EH (cell line): ENCODE measurements around the gene MIS18A.

Experiments used
- DNase-seq: peaks from one replicate; pipeline ENCODE4 v3.0.0-alpha.2; 2015; ENCODE audit warnings: low read depth

Gene MIS18A

DNA sequence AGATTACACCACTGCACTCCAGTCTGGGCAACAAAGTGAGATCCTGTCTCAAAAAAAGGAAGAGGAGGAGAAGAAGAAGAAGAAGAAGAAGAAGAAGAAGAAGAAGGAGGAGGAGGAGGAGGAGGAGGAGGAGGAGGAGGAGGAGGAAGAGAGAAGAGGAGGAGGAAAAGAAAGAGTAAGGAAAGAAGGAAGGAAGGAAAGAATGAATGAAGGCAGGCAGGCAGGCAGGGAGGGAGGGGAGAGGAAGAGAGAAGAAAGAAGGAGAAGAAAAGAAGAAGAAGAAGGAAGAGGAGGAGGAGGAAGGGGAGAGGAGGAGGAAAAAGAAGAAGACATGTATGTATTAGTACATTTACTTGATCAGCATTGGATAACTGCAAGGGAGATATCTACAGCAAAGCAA lies 26.7 kb downstream of the MIS18A start:
- DNase-seq = no peak

DNA sequence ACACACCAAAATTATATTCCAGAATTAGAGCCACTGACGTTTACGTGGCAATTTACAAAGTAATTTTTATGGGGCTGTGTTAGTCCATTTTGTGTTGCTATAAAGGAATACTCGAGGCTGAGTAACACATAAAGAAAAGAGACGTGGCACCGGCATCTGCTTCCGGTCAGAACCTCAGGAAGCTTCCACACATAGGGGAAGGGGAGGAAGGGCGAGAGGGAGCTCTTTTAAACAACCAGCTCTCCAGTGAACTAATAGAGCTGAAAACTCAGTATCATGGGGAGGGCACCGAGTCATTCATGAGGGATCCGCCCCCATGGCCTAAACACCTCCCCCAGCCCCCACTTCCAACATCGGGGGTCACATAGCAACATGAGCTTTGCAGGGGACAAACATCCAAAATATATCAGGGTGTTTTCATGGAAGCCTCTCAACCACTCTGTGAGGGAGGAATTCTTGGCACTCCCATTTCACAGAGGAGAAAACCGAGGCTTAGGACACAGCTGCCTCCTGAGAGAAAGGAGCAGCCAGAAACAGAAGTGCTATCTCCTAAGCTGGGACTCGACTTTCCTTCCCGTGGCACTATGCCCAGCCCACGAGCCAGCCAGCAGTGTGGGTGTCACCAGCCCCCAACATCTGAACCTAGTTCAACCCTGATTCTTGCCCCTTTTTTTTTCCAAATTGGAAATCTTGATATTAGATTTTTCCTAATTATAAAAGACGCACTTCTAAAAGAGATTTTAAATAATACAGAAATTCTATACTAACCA lies 29.2 kb downstream of the MIS18A start:
- DNase-seq = no peak

DNA sequence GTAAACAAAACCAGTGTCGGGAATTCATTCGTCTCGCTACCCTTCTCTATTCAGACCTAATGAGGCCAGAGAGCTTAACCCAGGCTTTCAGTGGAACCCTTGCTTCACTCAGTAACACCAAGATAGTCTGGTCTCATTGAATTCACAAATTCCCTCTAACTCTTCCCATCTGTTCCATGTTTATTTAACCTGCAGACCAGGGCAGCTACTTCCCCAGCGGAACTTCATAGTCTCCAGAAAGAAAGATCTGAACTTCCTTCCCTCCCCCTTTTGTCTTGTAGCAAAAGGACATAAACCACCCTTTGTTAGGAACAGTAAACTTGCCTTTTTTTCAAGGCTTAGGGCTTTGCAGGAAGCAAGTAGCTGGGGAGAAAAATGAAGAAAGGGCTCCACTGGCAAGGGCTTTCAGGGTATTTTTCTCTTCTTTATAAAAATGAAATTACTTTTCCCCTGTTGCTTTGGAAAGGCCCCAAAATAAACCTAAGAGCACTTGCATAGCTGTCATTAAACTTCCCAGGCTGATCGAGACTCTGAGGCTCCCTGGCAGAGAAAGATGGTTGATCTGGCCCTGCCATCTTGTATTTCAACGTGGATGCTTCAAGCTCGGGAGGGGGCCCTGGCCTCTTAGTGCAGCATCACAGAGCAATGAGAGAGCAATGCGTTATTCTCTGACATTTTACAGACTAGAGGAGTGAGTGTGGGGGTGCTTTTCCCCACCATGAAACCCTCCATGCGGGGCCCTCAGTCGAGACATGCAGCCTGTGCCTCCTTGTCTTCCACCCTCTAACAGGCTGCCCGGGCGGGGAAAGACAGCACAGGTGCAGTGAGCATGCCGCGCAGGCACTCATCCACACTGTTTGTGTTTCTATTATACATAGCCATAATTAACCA lies 30.0 kb downstream of the MIS18A start:
- DNase-seq = peak; percentile 16

DNA sequence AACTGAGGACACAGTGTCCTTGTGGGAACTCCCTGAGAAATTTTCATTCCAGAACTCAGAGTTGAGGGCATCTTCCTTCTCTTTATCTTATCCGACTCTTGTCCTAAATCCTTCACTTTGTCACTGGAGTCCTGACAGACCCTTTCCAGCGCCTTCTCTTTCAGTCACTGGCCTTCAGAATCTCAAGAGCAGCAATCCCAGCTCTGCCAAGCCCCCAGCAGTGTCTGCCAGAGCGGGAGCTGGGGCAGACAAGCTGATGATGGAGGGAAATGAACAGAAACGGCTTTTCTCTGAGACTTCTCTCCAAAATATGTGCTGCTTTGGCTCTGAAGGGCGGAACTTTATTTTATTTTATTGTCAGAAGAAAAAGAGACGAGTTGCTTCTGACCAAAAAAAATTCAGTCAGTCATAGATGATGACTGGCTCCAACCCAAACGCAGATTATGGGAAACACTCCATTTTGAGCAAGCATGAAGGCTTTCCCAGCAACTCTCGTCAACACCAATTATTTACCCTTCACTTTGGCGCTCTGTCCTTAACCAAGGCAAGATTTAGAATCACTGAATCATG lies 32.2 kb downstream of the MIS18A start:
- no peak for DNase-seq

DNA sequence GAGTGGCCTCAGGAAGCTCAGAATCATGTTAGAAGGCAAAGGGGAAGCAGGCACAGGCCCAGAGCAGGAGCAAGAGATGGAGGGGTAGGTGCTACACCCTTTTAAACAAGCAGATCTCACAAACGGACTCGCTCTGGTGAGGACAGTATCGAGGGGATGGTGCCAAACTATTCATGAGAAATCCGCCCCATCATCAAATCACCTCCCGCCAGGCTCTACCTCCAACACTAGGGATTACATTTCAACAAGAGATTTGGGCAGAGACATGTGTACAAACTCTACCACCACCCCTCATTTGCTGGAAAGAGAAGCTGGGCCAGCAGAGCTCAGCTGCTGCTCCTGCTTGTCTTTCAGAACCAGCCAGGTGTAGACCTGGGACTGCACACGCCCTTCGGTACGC lies 32.9 kb downstream of the MIS18A start:
- no peak for DNase-seq

DNA sequence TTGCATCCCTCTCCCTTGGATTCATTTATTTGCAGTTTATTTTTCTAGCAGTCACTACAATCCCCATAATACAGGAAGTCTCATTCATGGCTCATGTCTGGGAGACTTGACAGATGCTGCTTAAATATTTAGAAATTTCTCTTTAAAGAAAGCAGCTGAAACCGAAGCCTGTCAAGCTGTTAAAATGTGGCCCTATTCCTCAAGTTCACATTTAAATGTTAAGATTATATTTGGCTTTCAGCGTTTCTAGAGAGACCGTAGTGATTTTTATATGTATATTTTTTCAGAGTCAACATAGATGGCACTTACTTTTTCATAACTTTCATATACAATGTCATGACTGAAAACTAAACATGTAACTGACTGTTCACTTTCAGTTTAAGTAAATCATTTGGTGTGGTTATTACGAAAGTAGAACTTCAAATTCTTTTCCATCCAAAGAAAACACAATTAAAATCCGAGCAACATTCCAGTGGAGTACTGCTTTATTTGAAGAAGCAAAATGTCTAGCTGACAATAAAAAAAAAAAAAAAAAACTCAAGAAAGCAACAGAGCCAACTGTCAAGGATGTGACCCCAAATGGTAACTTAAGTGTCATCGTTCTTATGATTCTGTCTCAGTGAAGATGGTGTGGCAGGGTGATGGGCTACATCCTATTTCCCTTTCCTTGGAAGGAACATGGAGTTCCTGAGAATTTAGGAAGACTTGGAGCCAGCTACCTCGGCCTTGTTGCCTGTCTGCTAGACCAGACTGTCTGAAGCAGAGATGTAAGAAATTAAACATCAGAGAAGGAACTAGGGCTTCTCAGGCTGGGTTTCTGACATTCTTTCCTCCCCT lies 37.8 kb downstream of the MIS18A start:
- DNase-seq = peak; percentile 71

DNA sequence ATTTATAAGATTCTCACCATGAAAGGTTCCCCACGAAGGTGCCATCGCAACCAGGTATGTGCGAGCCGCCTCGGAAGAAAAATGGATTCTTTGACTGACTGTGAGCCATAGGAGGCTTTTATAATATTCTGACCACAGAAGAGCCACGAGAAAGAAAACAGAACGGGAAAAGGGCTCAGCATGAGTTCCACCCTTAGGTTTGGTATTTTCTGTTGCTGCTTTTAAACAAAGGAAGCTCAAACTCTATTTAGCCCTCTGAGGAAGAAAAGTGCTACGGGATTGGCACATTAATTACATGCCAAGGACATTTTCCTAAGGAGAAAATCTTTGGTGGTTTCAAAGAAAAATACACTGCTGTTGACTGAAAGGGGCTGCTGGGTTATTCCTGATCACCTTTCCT lies 39.3 kb downstream of the MIS18A start:
- DNase-seq = no peak

DNA sequence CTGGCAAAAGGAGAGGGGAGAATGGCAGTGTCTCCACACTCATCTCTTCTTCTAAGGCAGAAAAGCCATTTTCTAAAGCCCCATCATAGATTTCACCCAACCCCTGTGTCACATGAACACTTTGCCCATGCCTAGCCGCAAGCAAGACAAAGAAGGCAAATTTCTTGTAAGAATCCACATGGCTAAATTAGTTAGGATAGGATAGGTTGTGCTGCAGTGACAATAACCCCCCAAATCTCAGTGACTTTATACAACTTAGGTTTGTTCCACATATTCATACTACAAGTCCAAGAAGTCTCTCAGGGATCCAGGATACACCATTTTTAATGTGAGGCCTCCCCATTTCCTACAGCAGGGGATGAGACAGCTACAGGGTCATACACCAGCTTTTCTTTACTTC lies 40.8 kb downstream of the MIS18A start:
- DNase-seq = no peak

DNA sequence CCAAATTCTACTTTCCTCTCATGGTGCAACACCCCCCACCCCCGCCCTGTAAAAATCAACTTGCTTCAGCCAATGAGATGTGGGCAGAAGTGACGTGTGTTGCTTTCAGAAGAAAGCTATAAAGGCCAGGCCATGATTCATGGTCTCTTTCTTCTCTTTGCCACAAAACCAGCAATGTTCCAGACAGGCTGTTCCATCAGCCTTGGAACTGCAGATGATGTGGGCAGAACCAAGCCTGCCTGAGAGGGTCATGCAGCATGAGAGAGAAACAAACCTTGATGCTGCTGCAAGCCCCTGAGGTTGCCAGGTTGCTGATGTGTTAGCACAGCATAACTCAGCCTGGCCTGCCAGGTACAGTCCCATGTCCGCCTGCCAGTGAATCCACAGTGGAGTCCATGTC lies 41.8 kb downstream of the MIS18A start:
- no peak for DNase-seq

DNA sequence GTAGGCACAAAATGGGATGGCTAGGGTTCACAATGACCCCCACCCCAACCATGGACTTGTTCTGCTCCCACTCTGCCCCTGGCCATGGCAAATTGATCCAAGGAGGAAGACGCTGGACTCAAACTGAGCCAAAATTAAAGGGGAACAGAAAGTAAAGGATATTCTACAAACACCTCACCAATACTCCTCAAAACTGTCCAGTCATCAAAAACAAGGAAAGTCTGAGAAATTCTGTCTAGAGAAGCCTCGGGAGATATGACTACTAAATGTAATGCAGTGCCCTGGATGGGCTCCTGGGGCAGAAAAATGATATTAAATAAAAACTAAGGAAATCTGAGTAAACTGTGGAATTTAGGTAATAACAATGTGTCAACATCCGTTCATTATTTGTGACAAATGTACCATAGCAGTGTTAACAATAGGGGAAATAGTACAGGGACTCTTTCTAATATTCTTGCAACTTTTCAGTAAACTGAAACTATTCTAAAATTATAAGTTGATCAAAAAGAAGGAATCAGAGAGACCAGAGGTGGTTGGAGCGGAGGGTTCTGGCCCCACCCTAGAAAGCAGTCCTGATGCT lies 45.0 kb downstream of the MIS18A start:
- no peak for DNase-seq

DNA sequence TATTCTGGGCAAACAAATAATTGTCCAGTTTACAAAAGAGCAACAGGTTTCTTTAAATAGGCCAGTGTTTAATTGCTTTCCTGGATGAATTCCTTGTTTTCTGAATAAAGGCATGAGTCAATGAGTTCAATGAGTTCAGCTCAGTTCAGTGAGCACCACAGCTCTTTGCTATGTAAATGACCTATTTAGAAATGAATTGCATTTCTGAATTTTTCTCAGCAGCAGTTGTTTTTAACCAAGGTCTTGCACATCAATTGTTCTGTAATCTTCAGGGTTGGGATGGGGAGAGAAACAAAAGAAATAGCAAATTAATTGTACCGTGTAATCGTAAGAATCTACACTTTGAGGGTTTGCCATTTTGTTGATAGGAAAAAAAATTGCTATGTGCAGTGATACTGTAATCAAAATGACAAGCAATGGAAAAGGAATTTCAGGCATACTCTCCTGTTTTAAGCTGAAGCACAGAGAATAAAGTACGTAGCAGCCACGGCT lies 45.7 kb downstream of the MIS18A start:
- no peak for DNase-seq

DNA sequence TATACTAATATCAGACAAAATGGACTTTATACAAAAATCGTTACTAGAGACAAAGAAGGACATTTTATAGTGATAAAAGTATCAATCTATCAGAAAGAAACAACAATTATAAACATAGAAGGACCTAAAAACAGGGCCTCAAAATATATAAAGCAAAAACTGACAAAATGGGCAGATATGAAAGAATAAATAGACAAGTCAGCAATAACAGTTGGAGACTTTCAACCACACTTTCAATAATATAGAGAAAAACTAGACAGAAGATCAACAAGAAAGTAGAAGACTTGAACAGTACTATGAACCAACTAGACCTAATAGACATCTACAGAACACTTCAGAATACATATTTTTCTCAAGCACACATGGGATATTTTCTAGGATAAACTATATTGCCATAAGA lies 52.4 kb downstream of the MIS18A start:
- DNase-seq = no peak
